ENCODE results near the gene KLF11.
"Not testable (repeated sequence)": the region's sequence is repeated elsewhere in the genome, so short reads cannot be mapped to it uniquely, and the experiment has no call there.

Gene KLF11

DNA sequence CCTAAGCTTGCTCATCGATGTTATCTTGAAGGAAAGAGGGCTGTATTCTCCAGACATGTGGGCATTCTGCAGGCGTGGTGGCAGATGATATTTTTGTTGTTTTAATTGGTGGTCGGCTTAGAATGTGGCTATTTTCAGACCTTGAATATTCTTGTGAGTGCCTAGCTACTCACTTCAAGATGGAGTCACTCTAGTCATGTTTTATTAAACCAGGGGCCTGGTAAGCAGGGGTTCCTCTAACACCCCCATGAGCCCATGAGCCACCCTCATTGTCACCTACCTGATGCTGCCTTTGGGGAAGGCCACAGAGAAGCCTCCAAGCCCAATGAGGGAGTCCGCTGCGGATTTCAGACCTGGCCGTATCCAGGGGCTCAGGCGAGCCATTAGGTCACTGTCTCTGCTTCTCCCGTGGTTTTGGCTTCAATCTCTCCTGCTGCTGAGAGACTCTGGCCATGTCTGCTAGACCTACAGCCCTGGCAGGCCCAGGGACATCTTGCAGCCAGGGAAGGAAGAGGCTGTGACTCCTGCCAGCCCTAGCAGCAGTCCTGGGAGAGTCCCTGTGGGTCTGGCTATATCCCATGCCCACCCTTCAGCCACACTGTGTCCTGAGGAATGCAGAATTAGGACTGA lies 16.3 kb upstream of the KLF11 start:
- DNase-seq (ENCODE audit: low read depth) = no peak

DNA sequence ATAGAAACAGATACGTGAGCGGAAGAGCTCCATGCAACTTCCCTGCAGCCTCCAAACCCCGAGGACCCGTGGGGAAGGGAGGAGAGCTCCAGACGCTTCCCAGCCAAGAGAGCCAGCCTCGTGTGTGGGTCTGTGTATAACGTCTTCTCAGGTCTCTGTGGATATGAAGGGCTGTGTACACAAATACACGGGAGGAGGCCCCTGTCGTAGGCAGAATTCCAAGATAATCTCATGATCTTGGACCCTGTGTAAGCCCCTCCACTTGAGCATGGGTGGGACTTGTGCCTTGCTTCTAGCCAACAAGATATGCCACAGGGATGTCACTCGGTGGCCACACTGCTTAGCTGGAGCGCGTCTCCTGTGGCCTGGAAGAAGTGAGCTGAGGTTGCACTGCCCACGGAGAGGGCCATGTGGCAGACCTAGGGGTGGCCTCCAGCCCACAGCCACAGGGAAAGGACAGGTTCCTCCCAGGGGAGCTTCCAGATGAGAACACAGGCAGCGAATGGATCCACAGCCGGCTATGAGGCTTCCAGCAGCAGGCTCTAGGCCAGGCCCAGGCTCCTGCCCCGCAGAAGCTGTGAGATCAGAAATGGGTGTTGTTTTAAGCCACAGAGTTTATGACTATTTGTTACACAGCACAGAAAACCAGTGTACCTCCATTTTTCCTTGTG lies 15.6 kb upstream of the KLF11 start:
- no peak for DNase-seq (ENCODE audit: low read depth)

- DNase-seq (ENCODE audit: low read depth) = no peak
Observed at GRCh38 chr2:10028407-10028987, 14.9 kb upstream of the KLF11 start.

- no peak for DNase-seq (ENCODE audit: low read depth)
Observed at GRCh38 chr2:10028988-10029874, 14.1 kb upstream of the KLF11 start.

- no peak for DNase-seq (ENCODE audit: low read depth)
Observed at GRCh38 chr2:10029875-10030223, 13.5 kb upstream of the KLF11 start.

GRCh38 chr2:10030311-10030736 lies 13.0 kb upstream of the KLF11 start:
- no peak for DNase-seq (ENCODE audit: low read depth)

GRCh38 chr2:10030798-10031197 lies 12.6 kb upstream of the KLF11 start:
- not testable (repeated sequence) for DNase-seq (ENCODE audit: low read depth)

DNA sequence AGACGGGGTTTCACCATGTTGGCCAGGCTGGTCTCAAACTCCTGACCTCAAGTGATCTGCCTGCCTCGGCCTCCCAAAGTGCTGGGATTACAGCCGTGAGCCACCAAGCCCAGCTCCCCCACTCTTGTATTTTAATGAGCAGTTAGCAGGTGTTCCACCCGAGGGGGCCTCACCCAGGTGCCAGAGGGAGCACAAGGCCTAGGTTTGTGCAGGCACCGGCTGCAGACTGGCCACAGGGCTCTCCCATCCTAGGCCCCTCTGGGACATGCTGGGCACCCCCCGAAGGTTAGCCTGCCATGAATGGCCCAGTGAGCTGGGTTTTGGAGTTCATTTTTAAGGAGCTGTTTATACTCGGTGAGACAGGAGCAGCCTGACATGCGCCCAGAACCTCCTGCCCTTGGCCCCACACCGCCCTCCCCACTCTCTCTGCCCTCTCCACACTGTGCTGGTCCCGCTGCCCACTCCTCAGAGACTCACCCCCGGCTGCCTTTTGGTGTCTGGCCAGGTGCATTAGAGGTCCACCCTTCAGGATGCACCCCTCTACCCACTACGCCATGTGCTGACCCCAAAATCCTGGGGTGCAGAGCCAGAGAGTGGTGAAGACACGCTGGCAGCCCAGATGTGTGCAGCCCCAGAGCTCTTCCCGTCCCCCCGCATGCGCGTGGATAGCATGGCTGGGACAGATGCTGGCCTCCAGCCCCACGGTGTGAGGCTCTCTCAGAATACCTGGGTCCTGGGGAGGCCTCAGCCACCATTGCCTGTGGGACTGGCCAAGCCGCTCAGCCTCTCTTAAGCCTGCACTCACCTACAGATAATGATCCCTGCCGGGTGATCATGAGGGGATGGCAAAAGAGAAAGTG lies 11.2 kb upstream of the KLF11 start:
- no peak for DNase-seq (ENCODE audit: low read depth)

- DNase-seq (ENCODE audit: low read depth) = no peak
Observed at GRCh38 chr2:10032746-10033105, 10.6 kb upstream of the KLF11 start.

GRCh38 chr2:10033251-10034006 lies 9.9 kb upstream of the KLF11 start:
- DNase-seq (ENCODE audit: low read depth) = no peak

- DNase-seq (ENCODE audit: low read depth) = no peak
Observed at GRCh38 chr2:10034333-10035052, 8.9 kb upstream of the KLF11 start.

- no peak for DNase-seq (ENCODE audit: low read depth)
Observed at GRCh38 chr2:10035053-10035422, 8.3 kb upstream of the KLF11 start.

GRCh38 chr2:10035633-10036032 lies 7.7 kb upstream of the KLF11 start:
- no peak for DNase-seq (ENCODE audit: low read depth)

DNA sequence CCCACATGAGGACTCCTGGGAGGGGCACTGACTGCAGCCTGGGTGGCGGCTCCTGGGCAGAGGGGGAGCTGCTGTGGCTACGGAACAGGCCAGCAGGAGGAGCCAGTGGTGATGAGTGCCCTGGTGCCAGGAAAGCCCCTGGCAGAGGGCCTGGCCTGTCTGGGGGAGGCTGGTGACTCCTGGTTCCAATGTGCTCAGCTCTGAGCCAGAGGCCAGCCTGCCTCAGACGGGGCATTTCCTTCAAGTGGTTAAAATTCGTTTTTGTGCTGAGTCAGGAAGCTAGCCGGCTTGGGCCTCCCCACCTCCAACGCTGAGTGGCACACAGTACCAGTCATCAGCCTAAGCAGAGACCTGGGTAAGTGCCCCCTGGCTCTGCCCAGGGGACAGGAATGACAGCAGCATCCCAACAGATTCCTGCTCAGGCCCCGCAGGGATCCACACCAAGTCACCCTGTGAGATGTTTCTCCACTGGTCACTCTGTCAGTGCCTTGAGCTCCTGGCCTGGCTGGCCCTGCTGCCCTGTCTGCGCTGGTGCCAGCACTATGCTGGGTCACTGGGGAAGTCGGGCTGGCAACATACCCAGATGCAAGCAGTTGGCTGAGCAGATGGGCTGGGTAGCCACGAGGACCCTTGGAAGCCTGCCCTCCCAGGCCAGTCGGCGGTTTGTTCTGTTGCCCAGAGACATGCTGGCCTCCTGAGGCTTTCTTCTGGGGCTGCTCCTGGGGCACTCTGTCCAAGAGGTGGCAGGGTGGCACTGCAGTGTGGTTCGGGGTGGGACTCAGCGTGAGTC lies 7.1 kb upstream of the KLF11 start:
- DNase-seq (ENCODE audit: low read depth) = no peak

DNA sequence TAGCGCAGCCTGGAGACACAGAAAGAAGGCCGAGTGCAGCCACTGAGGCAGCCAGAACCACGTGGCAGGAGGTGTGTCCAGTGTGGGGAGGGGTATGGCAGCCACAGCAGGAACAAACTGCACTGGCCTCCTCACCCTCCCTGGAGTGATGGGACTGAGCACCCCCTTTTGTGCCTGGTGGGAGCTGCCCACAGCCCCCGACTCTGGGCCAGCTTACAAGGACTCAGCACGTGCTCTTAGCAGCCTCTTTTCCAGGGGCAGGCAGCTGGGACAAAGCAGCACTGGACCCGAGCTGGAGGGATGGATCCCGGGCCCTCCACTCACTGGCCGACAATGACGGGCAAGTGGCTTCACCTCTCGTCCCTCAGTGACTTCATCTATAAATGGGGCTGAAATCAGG lies 5.2 kb upstream of the KLF11 start:
- no peak for DNase-seq (ENCODE audit: low read depth)

GRCh38 chr2:10038716-10039115 lies 4.6 kb upstream of the KLF11 start:
- no peak for DNase-seq (ENCODE audit: low read depth)

DNA sequence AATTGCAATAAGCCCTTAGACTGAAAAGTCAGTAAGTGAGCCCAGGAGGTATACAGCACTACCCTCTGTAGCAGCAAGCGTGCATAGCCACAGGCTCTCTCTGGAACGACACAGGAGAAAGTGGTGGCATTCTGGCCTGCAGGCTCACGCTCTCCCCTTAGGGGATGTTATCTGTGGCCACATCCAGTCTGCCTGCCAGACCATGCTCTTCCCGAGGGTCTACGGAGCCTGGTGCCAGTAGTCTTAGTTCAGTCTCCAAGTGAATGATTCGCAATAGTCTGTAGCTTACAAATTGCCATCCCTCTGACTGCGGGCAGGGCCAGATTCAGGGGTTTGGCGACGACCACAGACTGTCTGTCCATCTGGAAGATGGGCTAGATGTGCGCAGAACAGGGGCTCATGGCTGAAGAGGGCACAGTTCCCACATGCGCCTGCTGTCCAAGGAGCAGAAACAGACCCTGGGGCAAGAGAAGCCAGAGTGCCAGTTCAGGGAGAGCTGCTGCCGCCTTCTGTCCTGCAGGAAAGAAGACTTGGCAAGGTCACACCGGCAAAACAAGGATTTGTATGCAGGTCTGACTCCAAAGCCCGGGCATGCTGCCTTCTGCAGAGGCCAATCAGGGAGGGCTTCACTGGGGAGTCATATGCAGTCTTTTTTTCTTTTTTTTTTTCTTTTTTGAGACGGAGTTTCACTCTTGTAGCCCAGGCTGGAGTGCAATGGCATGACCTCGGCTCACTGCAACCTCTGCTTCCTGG lies 3.5 kb upstream of the KLF11 start:
- DNase-seq (ENCODE audit: low read depth) = no peak

DNA sequence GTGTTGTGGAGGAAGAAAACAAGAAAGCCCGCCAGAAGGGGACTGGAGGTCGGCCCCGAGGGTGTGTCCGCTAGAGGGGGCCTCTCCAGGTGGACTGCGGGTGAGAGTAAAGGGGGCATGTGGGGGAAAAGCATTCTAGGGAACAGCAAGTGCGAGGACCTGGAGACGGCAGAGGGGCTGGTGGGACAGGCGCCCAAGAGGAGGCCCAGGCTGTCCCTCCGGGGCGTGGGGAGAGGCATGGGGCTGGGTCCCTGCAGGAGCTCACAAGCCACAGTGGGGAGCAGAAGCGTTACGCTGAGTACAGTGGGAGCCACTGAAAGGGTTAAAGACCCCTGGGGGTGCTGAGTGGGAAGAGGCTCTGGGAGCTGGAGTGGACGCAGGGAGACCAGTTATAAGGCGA lies 1.6 kb upstream of the KLF11 start:
- DNase-seq (ENCODE audit: low read depth) = no peak

Data from GM04503 (cell line).